Activated CD4-positive, alpha-beta T cell treated with anti-CD3 and anti-CD28 coated beads, Interleukin-2, amount 10 ng/mL, durations not matched to agents 24 days and 14 days (primary cell): Measurements from ENCODE around the gene HLA-A. TPM values are rescaled to one million over a fixed set of nuclear protein-coding genes. Genes with fewer than 3 reads are reported as not detected.
"Not testable (repeated sequence)": the region's sequence is repeated elsewhere in the genome, so short reads cannot be mapped to it uniquely, and the experiment has no call there.

Source experiments
- DNase-seq: peaks from one replicate; pipeline ENCODE4 v3.0.0; 2022
- H3K27ac Mint-ChIP-seq: one replicate; pipeline ENCODE4 v1.8.0; 2022; ENCODE audit warnings: mild to moderate bottlenecking, mixed read lengths
- H3K27me3 Mint-ChIP-seq: one replicate; pipeline ENCODE4 v1.8.0; 2022; ENCODE audit warnings: mixed read lengths
- H3K36me3 Mint-ChIP-seq: one replicate; pipeline ENCODE4 v1.8.0; 2022; ENCODE audit warnings: low read depth, mild to moderate bottlenecking, mixed read lengths
- H3K4me1 Mint-ChIP-seq: one replicate; pipeline ENCODE4 v1.8.0; 2021; ENCODE audit warnings: mixed read lengths
- H3K4me3 Mint-ChIP-seq: one replicate; pipeline ENCODE4 v1.8.0; 2022; ENCODE audit warnings: mild to moderate bottlenecking, moderate library complexity, mixed read lengths
- H3K9me3 Mint-ChIP-seq: one replicate; pipeline ENCODE4 v1.8.0; 2021; ENCODE audit warnings: mixed read lengths
- intact Hi-C: fragments of 100-400 bp; cut with micrococcal nuclease; formaldehyde crosslinking; loops from one replicate; pipeline ENCODE4 v1.15.1; 2023
- total RNA-seq: library from RNA; stranded (reverse); gene quantifications from 2 replicates; pipeline ENCODE4 v1.2.3, GENCODE V29; 2022

Gene HLA-A
- total RNA-seq, 1 donor from 2014 or later: 1,449 TPM

DNA sequence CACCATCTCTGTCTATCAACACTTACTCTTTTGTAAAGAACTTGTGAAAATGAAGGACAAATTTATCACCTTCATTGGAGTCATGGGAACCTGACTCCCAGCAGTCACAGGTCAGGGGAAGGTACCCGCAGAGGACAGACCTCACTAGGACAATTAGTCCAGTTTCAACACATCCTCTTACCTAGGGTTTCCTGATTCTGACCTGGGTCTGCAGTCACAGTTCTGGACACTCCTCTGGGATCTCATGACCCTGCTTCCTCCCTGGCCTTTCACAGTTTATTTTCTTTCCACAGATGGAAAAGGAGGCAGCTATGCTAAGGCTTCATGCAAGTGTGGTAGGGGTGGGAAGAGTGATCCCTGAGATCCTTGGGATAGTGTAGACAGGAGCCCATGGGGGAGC, 15.7 kb downstream of the HLA-A start:
- intact Hi-C loops: no loop called here
- Mint-ChIP-seq H3K9me3 (no peaks in the 10 kb centered on the region), H3K36me3 (no peaks in the 10 kb centered on the region), H3K27me3 (peaks cover 5% of the 10 kb centered on the region), H3K27ac (peak overlapping the region; percentile 9), H3K4me1 (peaks cover 9% of the 10 kb centered on the region), H3K4me3 (no peak overlapping the region)
- no peak for DNase-seq

DNA sequence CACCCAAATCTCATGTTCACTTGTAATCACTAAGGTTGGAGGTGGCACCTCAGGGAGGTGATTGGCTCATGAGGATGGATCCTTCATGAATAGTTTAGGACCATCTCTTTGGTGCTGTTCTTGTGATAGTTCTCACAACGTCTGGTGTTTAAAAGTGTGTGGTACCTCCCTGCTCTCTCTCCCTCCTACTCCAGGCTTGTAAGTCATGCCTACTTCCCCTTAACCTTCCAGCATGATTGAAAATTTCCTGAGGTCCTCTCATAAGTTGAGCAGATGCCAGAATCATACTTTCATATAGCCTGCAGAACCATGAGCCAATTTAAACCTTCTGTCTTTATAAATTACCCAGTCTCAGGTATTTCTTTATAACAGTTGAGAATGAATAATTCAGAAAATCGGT, 16.6 kb downstream of the HLA-A start:
- no peaks in the 10 kb centered on the region for H3K9me3 Mint-ChIP-seq
- H3K4me1 Mint-ChIP-seq: peaks cover 13% of the 10 kb centered on the region
- peaks cover 5% of the 10 kb centered on the region for H3K27me3 Mint-ChIP-seq
- no peak overlapping the region for H3K4me3 Mint-ChIP-seq
- no peak overlapping the region for H3K27ac Mint-ChIP-seq
- no peaks in the 10 kb centered on the region for H3K36me3 Mint-ChIP-seq
- no peak for DNase-seq
- intact Hi-C loops: no loop called here

- Mint-ChIP-seq H3K27ac (no peak overlapping the region), H3K4me3 (no peak overlapping the region), H3K9me3 (no peaks in the 10 kb centered on the region), H3K36me3 (no peaks in the 10 kb centered on the region), H3K4me1 (peaks cover 16% of the 10 kb centered on the region), H3K27me3 (peaks cover 5% of the 10 kb centered on the region)
- DNase-seq: no peak
- intact Hi-C loops: no loop called here
Observed at GRCh38 chr6:29959467-29959866, 17.1 kb downstream of the HLA-A start.

DNA sequence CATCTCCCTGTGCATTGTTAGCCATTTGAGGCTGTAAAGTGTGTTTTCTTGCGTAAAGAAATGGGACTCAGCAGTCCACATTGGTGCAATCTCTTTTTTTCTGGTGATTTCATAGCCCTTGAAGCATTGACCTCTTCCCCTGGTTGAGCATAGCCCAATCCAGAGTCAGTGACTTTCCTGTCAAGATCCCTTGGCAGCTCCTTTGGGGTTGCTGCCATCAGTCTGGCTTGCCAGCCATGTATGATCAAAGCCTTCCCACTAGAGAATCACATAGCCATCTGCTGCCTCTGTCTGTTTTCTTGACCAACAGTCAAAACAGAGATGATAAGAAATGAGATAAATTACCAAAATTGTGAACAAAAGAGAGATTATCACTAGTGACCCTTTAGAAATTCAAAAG, 19.6 kb downstream of the HLA-A start:
- Mint-ChIP-seq H3K4me1 (peaks cover 38% of the 10 kb centered on the region), H3K4me3 (no peak overlapping the region), H3K27me3 (peaks cover 3% of the 10 kb centered on the region), H3K36me3 (peaks cover 2% of the 10 kb centered on the region), H3K27ac (no peak overlapping the region), H3K9me3 (no peaks in the 10 kb centered on the region)
- no peak for DNase-seq
- intact Hi-C loops: loop anchor here (10.0 kb wide), 1 partner anchor 227 kb away; no protein-coding TSS in a partner anchor

DNA sequence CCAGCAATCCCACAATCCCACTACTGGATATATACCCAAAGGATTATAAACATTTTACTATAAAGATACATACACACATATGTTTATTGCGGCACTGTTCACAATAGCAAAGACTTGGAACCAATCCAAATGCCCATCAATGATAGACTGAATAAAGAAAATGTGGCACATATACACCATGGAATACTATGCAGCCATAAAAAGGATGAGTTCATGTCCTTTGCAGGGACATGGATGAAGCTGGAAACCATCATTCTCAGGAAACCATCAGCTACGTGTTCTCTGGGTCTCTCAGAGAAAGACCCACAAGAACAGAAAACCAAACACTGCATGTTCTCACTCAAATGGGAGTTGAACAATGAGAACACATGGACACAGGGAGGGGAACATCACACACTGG, 21.4 kb downstream of the HLA-A start:
- H3K27ac Mint-ChIP-seq, H3K36me3 Mint-ChIP-seq, DNase-seq, H3K4me3 Mint-ChIP-seq, H3K9me3 Mint-ChIP-seq, H3K27me3 Mint-ChIP-seq: not testable (repeated sequence)
- peaks cover 40% of the 10 kb centered on the region for H3K4me1 Mint-ChIP-seq
- intact Hi-C loops: loop anchor here (2.0 to 10.0 kb wide), 2 partner anchors 37 to 229 kb away; no protein-coding TSS in a partner anchor

DNA sequence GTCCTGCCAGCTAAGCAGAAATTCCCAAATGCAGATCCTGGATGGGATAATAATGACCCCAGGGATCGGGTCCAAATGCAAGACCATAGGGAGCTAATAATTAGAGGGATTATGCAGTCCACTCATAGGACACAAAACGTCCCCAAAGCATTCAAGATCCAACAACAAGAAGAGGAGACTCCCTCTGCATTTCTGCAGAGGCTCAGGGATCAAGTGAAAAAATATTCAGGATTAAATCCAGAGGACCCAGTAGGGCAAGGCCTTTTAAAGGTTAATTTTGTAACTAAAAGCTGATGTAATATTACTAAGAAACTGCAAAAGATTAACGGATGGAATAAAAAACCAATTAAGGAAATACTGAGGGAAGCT, 22.2 kb downstream of the HLA-A start:
- Mint-ChIP-seq H3K27me3 (peaks cover 3% of the 10 kb centered on the region), H3K36me3 (peaks cover 2% of the 10 kb centered on the region), H3K4me1 (peaks cover 41% of the 10 kb centered on the region), H3K27ac (peak overlapping the region; percentile 97), H3K9me3 (no peaks in the 10 kb centered on the region), H3K4me3 (peak overlapping the region; percentile 94)
- no peak for DNase-seq
- intact Hi-C loops: loop anchor here (2.0 to 10.0 kb wide), 2 partner anchors 38 to 230 kb away; no protein-coding TSS in a partner anchor

DNA sequence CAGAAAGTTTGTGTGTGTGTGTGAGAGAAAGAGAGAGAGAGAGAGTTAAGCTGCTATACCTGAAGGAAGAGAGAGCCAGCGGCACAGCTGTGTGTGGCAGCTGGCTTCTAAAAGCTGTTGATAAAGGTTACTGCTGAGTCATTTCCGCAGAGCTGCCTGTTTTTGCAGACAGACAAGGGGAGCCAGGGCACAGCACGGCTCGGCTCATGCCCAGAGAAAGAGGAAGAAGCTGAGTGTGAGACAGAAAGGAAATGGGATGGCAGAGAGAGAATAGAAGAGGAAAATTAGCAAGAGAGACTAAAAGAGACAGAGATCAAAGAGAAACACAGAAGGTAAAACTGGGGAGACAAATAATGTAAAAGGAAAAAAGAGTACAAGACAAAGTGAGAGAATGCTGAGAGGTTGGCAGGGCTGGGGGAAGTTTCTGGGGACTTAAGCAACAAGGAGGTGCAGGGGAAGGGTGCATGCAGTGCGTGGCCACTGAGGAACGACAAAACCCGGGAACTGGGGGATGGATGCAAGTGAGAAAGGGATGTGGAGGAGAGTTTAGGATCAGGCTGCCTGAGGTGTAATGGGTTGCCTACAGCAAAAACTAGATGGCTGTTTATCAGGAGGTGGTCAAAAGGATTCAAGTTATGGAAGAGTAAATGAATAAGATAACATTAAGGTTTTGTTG, 22.7 kb downstream of the HLA-A start:
- Mint-ChIP-seq H3K4me1 (peaks cover 42% of the 10 kb centered on the region), H3K4me3 (peak overlapping the region; percentile 94), H3K9me3 (no peaks in the 10 kb centered on the region), H3K36me3 (peaks cover 2% of the 10 kb centered on the region), H3K27ac (peak overlapping the region; percentile 97), H3K27me3 (peaks cover 3% of the 10 kb centered on the region)
- peak; percentile 93 for DNase-seq
- intact Hi-C loops: loop anchor here (1.0 to 10.0 kb wide), 6 partner anchors 9 to 230 kb away; partner anchors contain the start of genes HLA-A and POLR1H

DNA sequence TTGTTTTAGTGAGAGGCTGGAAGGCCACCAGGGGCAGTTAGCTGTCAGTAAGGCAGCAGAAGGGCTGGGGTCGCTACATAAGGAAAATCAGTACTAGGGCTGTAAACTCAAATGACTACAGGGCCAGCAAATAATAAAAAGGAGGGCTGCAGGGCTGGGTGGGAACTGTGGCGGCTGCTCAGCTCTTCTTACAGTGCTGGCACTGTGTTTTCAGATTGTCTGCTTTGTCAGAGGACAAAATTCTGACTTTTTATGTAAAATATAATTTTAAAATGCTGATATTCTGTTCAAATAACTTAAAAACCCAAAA, 23.2 kb downstream of the HLA-A start:
- Mint-ChIP-seq H3K27ac (peak overlapping the region; percentile 97), H3K9me3 (no peaks in the 10 kb centered on the region), H3K4me3 (peak overlapping the region; percentile 94), H3K36me3 (peaks cover 2% of the 10 kb centered on the region), H3K27me3 (peaks cover 3% of the 10 kb centered on the region), H3K4me1 (peaks cover 42% of the 10 kb centered on the region)
- DNase-seq: no peak
- intact Hi-C loops: loop anchor here (1.0 to 10.0 kb wide), 6 partner anchors 9 to 231 kb away; partner anchors contain the start of genes HLA-A and POLR1H

- intact Hi-C loops: loop anchor here (1.0 to 10.0 kb wide), 8 partner anchors 8 to 231 kb away; partner anchors contain the start of genes HLA-A and POLR1H
- peaks cover 3% of the 10 kb centered on the region for H3K27me3 Mint-ChIP-seq
- peak; percentile 89 for DNase-seq
Observed at GRCh38 chr6:29965873-29966601, 23.7 kb downstream of the HLA-A start.

DNA sequence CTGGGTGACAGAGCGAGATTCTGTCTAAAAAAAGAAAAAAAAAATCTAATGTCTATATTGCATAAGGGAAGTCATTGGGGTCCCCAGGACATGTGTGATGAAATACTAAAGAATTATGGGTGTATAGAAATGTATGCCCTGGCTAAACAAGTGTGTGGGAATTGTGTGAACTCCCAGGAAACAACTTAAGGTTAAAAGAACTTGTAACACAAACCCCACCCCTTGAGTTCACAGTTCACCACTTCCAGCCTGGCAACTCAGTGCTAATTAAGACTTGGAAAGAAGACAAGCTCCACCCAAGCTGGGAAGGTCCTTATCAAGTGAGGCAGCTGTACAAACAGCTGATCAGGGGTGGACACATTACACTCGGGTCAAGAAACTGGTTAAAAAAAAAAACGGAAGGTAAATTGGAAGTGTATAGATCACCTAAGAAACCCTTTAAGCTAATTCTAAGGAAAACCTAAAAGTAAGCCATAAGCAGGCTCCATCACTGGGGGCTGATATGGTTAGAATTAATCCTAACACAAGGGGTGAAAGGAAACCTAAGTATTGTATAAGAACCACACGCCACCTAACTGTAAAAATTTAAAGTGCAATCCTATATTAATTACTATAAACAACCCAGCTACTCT, 25.2 kb downstream of the HLA-A start:
- intact Hi-C loops: loop anchor here (2.0 to 10.0 kb wide), 4 partner anchors 40 to 233 kb away; partner anchors contain the start of gene POLR1H
- DNase-seq: no peak
- Mint-ChIP-seq H3K27me3 (no peaks in the 10 kb centered on the region), H3K4me1 (peaks cover 45% of the 10 kb centered on the region), H3K9me3 (no peaks in the 10 kb centered on the region), H3K36me3 (peaks cover 4% of the 10 kb centered on the region), H3K27ac (no peak overlapping the region), H3K4me3 (no peak overlapping the region)

More at GRCh38 chr6:29965873-29966601, 23.7 kb downstream of the HLA-A start:
- H3K9me3 Mint-ChIP-seq: no peaks in the 10 kb centered on the region
- peak overlapping the region; percentile 97 for H3K27ac Mint-ChIP-seq
- peaks cover 42% of the 10 kb centered on the region for H3K4me1 Mint-ChIP-seq
- peaks cover 2% of the 10 kb centered on the region for H3K36me3 Mint-ChIP-seq
- H3K4me3 Mint-ChIP-seq: peak overlapping the region; percentile 94

- peaks cover 1% of the 10 kb centered on the region for H3K27me3 Mint-ChIP-seq
- H3K4me1 Mint-ChIP-seq: peaks cover 45% of the 10 kb centered on the region
- peaks cover 6% of the 10 kb centered on the region for H3K36me3 Mint-ChIP-seq
- H3K27ac Mint-ChIP-seq: no peak overlapping the region
- no peak overlapping the region for H3K4me3 Mint-ChIP-seq
- intact Hi-C loops: loop anchor here (5.0 to 10.0 kb wide), 3 partner anchors 39 to 233 kb away; partner anchors contain the start of gene POLR1H
- no peaks in the 10 kb centered on the region for H3K9me3 Mint-ChIP-seq
- no peak for DNase-seq
Observed at GRCh38 chr6:29968130-29968529, 25.8 kb downstream of the HLA-A start.

DNA sequence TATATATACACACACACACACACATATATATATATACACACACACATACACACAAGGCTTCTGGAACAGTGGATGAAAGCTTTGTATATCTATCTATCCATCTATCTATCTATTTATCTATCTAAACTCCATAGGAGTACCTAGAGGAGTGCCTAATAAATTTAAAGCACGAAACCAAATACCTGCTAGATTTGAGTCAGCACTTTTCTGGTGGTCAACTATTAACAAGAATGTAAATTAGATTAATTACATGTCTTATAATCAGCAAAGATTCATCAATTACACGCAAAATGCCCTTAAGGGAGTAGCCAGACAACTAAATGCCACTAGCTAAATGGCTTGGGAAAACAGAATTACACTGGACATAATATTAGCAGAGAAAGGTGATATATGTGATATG, 26.6 kb downstream of the HLA-A start:
- peaks cover 42% of the 10 kb centered on the region for H3K4me1 Mint-ChIP-seq
- DNase-seq: no peak
- H3K27me3 Mint-ChIP-seq: peaks cover 8% of the 10 kb centered on the region
- peaks cover 6% of the 10 kb centered on the region for H3K36me3 Mint-ChIP-seq
- H3K9me3 Mint-ChIP-seq: no peaks in the 10 kb centered on the region
- no peak overlapping the region for H3K4me3 Mint-ChIP-seq
- H3K27ac Mint-ChIP-seq: no peak overlapping the region
- intact Hi-C loops: loop anchor here (5.0 to 10.0 kb wide), 3 partner anchors 38 to 234 kb away; partner anchors contain the start of gene POLR1H

DNA sequence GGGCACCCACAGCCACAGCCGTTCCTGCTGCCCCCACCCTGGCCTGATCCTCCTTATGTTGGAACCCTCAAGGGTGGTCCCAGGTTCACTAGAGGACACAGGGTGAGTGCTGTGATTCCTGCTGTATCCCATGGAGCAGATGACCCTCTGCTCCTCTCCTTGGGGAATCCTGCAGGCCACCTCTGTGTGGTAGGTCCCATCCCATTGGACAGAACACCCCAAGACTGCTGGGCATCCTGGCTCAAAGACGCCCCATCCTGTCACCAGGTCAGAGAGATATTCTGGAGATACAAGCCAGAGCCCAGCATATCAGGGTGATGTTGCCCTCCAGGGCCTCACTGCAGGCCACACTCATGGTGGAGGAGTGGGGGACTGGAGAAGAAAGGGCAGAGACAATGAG, 28.4 kb downstream of the HLA-A start:
- Mint-ChIP-seq H3K36me3 (peaks cover 4% of the 10 kb centered on the region), H3K4me1 (peaks cover 43% of the 10 kb centered on the region), H3K4me3 (no peak overlapping the region), H3K27ac (no peak overlapping the region), H3K27me3 (peaks cover 26% of the 10 kb centered on the region), H3K9me3 (no peaks in the 10 kb centered on the region)
- intact Hi-C loops: no loop called here
- no peak for DNase-seq
